SK-N-SH treated with all-trans-retinoic acid at 6 μM for 48 hours (cell line): ENCODE data around the gene LCORL.

Source experiments
- CSDC2 ChIP-seq: fragments of 250-450 bp; sonication (Bioruptor Pico); IDR thresholded peaks from 2 replicates; pipeline ENCODE4 v1.5.0; 2020; ENCODE audit warnings: mild to moderate bottlenecking, moderate library complexity
- CSRNP3 ChIP-seq: fragments of 250-450 bp; sonication (Bioruptor Pico); IDR thresholded peaks from 2 replicates; pipeline ENCODE4 v1.5.1; 2021; ENCODE audit warnings: mild to moderate bottlenecking, moderate library complexity
- PPARA ChIP-seq: fragments of 250-450 bp; sonication (Bioruptor Pico); IDR thresholded peaks from 2 replicates; pipeline ENCODE4 v1.5.0; 2020; ENCODE audit warnings: mild to moderate bottlenecking, borderline replicate concordance
- TSHZ2 ChIP-seq: fragments of 250-450 bp; sonication (Bioruptor Pico); IDR thresholded peaks from 2 replicates; pipeline ENCODE4 v1.5.0; 2020; ENCODE audit warnings: mild to moderate bottlenecking, moderate library complexity
- ZFP3 ChIP-seq: fragments of 250-450 bp; sonication (Bioruptor Pico); IDR thresholded peaks from 2 replicates; pipeline ENCODE4 v1.5.0; 2020; ENCODE audit warnings: mild to moderate bottlenecking, moderate library complexity

- no peak for TF ChIP-seq ZFP3
- no peak for TF ChIP-seq PPARA (CRISPR knock-in tag)
- no peak for TF ChIP-seq CSRNP3 (CRISPR knock-in tag)
- no peak for TF ChIP-seq TSHZ2 (CRISPR knock-in tag)
- no peak for TF ChIP-seq CSDC2
Observed at GRCh38 chr4:18025288-18025687, 3.7 kb upstream of the LCORL start.
